HepG2 (cell line): ENCODE results near the gene ALK. TPM values are rescaled to one million over a fixed set of nuclear protein-coding genes. Genes with fewer than 3 reads are reported as not detected.

Experiments used
- ATAC-seq: fragments of 200-7000 bp; cut with Tn5 transposase; 3 replicates; pipeline ENCODE4 v1.9.1; 2020; ENCODE audit warnings: mild to moderate bottlenecking, moderate library complexity
- BruUV-seq: library from RNA; stranded (reverse); fragments of 400-500 nt; replicated peaks from 2 replicates; lab custom pipeline; 2021; lab: Mats Ljungman, UMichigan
- CTCF ChIA-PET: fragments of 300-600 bp; formaldehyde crosslinking; extraction: SDS; loops from one replicate; lab custom pipeline; 2021; ENCODE audit warnings: low total read pairs, inconsistent platforms, low intra/inter-chr PET ratio; lab: Yijun Ruan, JAX
- POLR2A ChIA-PET: fragments of 350-600 bp; sonication (Branson Sonifier 250); formaldehyde crosslinking; loops from one replicate; lab custom pipeline; 2020; ENCODE audit warnings: antibody characterized with exemption, inconsistent platforms; lab: Yijun Ruan, JAX
- DNase-seq: peaks from one replicate; pipeline ENCODE4 v3.0.0-alpha.2; 2015; ENCODE audit warnings: low spot score
- FAIRE-seq: peaks from 3 replicates; lab custom pipeline; 2011; peaks lifted over from hg19 to GRCh38; lab: Jason Lieb, UNC
- H2AFZ ChIP-seq: one replicate; pipeline ENCODE4 v1.6.1; 2011; ENCODE audit warnings: low read length, inconsistent platforms
- H3K27ac ChIP-seq: fragments of 300-600 bp; 3 replicates; pipeline ENCODE4 v1.8.0; 2011; ENCODE audit warnings: mixed run types, mild to moderate bottlenecking, mixed read lengths, low read length, inconsistent platforms; ENCODE audit not compliant: insufficient read depth; ENCODE audit errors: extremely low read length
- H3K27me3 ChIP-seq, 2 experiments: fragments of 200-600 bp in 1 of 2; 2 replicates in 1 of 2; 3 replicates in 1 of 2; pipeline versions ENCODE4 v1.6.0 to v1.8.0; 2011; ENCODE audit warnings: low read length in 2 of 2, mild to moderate bottlenecking in 2 of 2, moderate library complexity in 2 of 2, inconsistent platforms in 1 of 2; ENCODE audit not compliant: insufficient read depth in 2 of 2, control insufficient read depth in 1 of 2
- H3K36me3 ChIP-seq, 2 experiments: fragments of 200-600 bp in 1 of 2; replicated peaks in 1 of 2; 2 replicates in 1 of 2; 3 replicates in 1 of 2; pipeline versions ENCODE4 v1.5.1 to v1.8.0; 2011; ENCODE audit warnings: low read length in 2 of 2, inconsistent platforms in 1 of 2; ENCODE audit not compliant: insufficient read depth in 2 of 2, control insufficient read depth in 1 of 2
- H3K4me1 ChIP-seq: 2 replicates; pipeline ENCODE4 v1.5.1; 2012; ENCODE audit warnings: low read length, inconsistent platforms; ENCODE audit not compliant: insufficient read depth
- H3K4me2 ChIP-seq: 2 replicates; pipeline ENCODE4 v1.6.0; 2011; ENCODE audit warnings: low read depth, low read length, inconsistent platforms
- H3K4me3 ChIP-seq, 3 experiments: fragments of 200-600 bp in 1 of 3; sonication (generic), shearing (Covaris generic) in 1 of 3; replicated peaks in 1 of 3; 2 replicates each; pipeline ENCODE4 v1.5.1; 2011 to 2016; ENCODE audit warnings: low read length in 3 of 3, inconsistent platforms in 2 of 3, low read depth in 2 of 3, mild to moderate bottlenecking in 2 of 3, control low read depth in 1 of 3, mixed read lengths in 1 of 3; ENCODE audit not compliant: insufficient read depth in 1 of 3
- H3K79me2 ChIP-seq: one replicate; pipeline ENCODE4 v1.6.1; 2011; ENCODE audit warnings: low read length, inconsistent platforms; ENCODE audit not compliant: insufficient read depth
- H3K9ac ChIP-seq: 2 replicates; pipeline ENCODE4 v1.6.0; 2011; ENCODE audit warnings: mild to moderate bottlenecking, low read depth, low read length, inconsistent platforms; ENCODE audit not compliant: insufficient read depth
- H3K9me3 ChIP-seq: 2 replicates; pipeline ENCODE4 v1.5.1; 2012; ENCODE audit warnings: mild to moderate bottlenecking, low read length
- H4K20me1 ChIP-seq: 2 replicates; pipeline ENCODE4 v1.6.0; 2011; ENCODE audit warnings: inconsistent platforms, mild to moderate bottlenecking, low read length, moderate library complexity; ENCODE audit not compliant: insufficient read depth
- HNRNPH1 ChIP-seq: fragments of 200-400 bp; formaldehyde crosslinking; optimal IDR thresholded peaks from 2 replicates; pipeline ENCODE3; 2017; ENCODE audit warnings: mild to moderate bottlenecking, low read depth, low read length
- MATR3 ChIP-seq: sonication (generic); formaldehyde crosslinking; IDR thresholded peaks from 2 replicates; pipeline ENCODE4 v1.4.0; 2020; ENCODE audit warnings: missing genetic modification reagents
- SIX4 ChIP-seq: sonication (generic); formaldehyde crosslinking; IDR thresholded peaks from 2 replicates; pipeline ENCODE4 v1.4.0; 2020; ENCODE audit warnings: missing genetic modification reagents
- SP140L ChIP-seq: sonication (generic); formaldehyde crosslinking; IDR thresholded peaks from 2 replicates; pipeline ENCODE4 v1.4.0; 2020; ENCODE audit warnings: missing genetic modification reagents, borderline replicate concordance
- SP5 ChIP-seq: IDR thresholded peaks from 2 replicates; pipeline ENCODE4 v1.6.1; 2016; ENCODE audit warnings: low read depth, borderline replicate concordance
- ZNF335 ChIP-seq: sonication (generic); formaldehyde crosslinking; IDR thresholded peaks from 2 replicates; pipeline ENCODE4 v1.4.0; 2020; ENCODE audit warnings: missing genetic modification reagents
- ZNF550 ChIP-seq: sonication (generic); formaldehyde crosslinking; IDR thresholded peaks from 2 replicates; pipeline ENCODE4 v1.4.0; 2020; ENCODE audit warnings: mild to moderate bottlenecking, missing genetic modification reagents, borderline replicate concordance
- WGBS: methylation state at CpG from one replicate; pipeline ENCODE4 v1.1.6; 2017; ENCODE audit warnings: low lambda C conversion rate; 5-methylcytosine and 5-hydroxymethylcytosine counted together
- in situ Hi-C: cut with HindIII; loops from 2 replicates; pipeline ENCODE4 v1.10.0; 2017; ENCODE audit warnings: low pct_unique_long_range_greater_than_20kb; ENCODE audit not compliant: extremely low pct_ligation_motif_present
- intact Hi-C: fragments of 100-400 bp; cut with micrococcal nuclease; formaldehyde crosslinking; loops from one replicate; pipeline ENCODE4 v1.10.0; 2022; ENCODE audit not compliant: unreplicated experiment
- polyA plus RNA-seq, 8 experiments: library from polyadenylated mRNA; depleted of rRNA in 3 of 8; stranded (reverse) in 7 of 8; unstranded in 1 of 8; fragments of >200 nt; fragmentation: Illumina TruSeq in 4 of 8; extraction: Trizol in 4 of 8; gene quantifications; 2 replicates each; pipeline versions ENCODE4 v1.2.1 to v1.2.3, GENCODE V29; 2011 to 2016; ENCODE audit warnings: low read depth in 4 of 8, missing spikeins in 1 of 8, mixed read lengths in 1 of 8; ENCODE audit not compliant: insufficient read depth in 1 of 8
- total RNA-seq, 5 experiments: library from RNA; depleted of rRNA; stranded (reverse); fragments of >200 nt; fragmentation: Illumina TruSeq; extraction: Trizol; gene quantifications; 2 replicates each; pipeline ENCODE4 v1.2.3, GENCODE V29; 2016; ENCODE audit warnings: low read depth in 1 of 5
- TF ChIP-seq, protein P1 (sequence below): sonication (generic); formaldehyde crosslinking; IDR thresholded peaks from 2 replicates; pipeline ENCODE4 v1.4.0; 2020; ENCODE audit warnings: missing genetic modification reagents, borderline replicate concordance

ALK gene
- total and polyA plus RNA-seq, 2 of the 13 experiments (the other 11 are each of a cell fraction or from before 2014, with no cell fraction given): not detected

DNA sequence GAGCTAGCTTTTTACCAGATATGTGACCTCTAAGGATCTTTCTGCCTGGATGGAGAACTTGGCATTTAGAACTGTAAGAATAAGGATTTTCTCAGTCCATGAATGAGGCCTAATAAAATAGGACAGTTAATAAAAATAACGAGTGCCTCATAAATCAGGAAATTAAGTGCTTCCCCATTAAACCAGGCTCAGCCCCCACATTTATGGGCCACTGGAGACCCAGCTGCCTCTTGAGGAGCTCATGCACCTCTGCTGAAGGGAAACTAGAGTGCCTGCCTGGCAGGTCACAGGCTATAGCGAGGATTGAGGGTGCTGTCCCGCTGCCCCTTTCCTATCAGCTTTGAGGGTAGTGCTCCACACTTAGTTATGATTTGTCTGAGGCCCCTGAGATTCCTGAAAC lies 158.0 kb downstream of the ALK start:
- ATAC-seq (no peak), DNase-seq (no peak), FAIRE-seq (no peak)
- no peak for TF ChIP-seq SP140L (CRISPR knock-in tag)
- no peak for TF ChIP-seq ZNF335 (CRISPR knock-in tag)
- no peak for TF ChIP-seq MATR3 (CRISPR knock-in tag)
- no peak for TF ChIP-seq ZNF550 (CRISPR knock-in tag)
- TF ChIP-seq, protein P1, sequence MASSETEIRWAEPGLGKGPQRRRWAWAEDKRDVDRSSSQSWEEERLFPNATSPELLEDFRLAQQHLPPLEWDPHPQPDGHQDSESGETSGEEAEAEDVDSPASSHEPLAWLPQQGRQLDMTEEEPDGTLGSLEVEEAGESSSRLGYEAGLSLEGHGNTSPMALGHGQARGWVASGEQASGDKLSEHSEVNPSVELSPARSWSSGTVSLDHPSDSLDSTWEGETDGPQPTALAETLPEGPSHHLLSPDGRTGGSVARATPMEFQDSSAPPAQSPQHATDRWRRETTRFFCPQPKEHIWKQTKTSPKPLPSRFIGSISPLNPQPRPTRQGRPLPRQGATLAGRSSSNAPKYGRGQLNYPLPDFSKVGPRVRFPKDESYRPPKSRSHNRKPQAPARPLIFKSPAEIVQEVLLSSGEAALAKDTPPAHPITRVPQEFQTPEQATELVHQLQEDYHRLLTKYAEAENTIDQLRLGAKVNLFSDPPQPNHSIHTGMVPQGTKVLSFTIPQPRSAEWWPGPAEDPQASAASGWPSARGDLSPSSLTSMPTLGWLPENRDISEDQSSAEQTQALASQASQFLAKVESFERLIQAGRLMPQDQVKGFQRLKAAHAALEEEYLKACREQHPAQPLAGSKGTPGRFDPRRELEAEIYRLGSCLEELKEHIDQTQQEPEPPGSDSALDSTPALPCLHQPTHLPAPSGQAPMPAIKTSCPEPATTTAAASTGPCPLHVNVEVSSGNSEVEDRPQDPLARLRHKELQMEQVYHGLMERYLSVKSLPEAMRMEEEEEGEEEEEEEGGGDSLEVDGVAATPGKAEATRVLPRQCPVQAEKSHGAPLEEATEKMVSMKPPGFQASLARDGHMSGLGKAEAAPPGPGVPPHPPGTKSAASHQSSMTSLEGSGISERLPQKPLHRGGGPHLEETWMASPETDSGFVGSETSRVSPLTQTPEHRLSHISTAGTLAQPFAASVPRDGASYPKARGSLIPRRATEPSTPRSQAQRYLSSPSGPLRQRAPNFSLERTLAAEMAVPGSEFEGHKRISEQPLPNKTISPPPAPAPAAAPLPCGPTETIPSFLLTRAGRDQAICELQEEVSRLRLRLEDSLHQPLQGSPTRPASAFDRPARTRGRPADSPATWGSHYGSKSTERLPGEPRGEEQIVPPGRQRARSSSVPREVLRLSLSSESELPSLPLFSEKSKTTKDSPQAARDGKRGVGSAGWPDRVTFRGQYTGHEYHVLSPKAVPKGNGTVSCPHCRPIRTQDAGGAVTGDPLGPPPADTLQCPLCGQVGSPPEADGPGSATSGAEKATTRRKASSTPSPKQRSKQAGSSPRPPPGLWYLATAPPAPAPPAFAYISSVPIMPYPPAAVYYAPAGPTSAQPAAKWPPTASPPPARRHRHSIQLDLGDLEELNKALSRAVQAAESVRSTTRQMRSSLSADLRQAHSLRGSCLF: no peak
- TF ChIP-seq HNRNPH1: no peak
- no peak for TF ChIP-seq SIX4 (CRISPR knock-in tag)
- no peak for TF ChIP-seq SP5 (CRISPR knock-in tag)
- intact Hi-C loops (no loop called here), in situ Hi-C loops (no loop called here)
- Histone ChIP-seq H4K20me1 (no peaks in the 10 kb centered on the region), H3K9me3 (no peaks in the 10 kb centered on the region), H3K4me1 (no peaks in the 10 kb centered on the region), H2AFZ (no peak overlapping the region), H3K4me2 (no peak overlapping the region), H3K27me3 (no peaks in the 10 kb centered on the region; a peak in 1 of 5 replicates), H3K27ac (no peak overlapping the region), H3K36me3 (no peaks in the 10 kb centered on the region), H3K9ac (no peak overlapping the region), H3K79me2 (no peaks in the 10 kb centered on the region), H3K4me3 (no peak overlapping the region)
- CTCF ChIA-PET: no interaction called here
- WGBS: 3% methylated on average over 3 of the region's 3 CpGs
- POLR2A ChIA-PET: no interaction called here
- BruUV-seq: no TSS peak
